GM15510 (cell line): ENCODE measurements around the gene FCHSD1.

Source experiments
- POLR2A ChIP-seq: IDR thresholded peaks from 3 replicates; pipeline ENCODE4 v1.6.1; 2011; ENCODE audit warnings: borderline replicate concordance; ENCODE audit not compliant: insufficient read length; ENCODE audit errors: extremely low read depth

The FCHSD1 gene

DNA sequence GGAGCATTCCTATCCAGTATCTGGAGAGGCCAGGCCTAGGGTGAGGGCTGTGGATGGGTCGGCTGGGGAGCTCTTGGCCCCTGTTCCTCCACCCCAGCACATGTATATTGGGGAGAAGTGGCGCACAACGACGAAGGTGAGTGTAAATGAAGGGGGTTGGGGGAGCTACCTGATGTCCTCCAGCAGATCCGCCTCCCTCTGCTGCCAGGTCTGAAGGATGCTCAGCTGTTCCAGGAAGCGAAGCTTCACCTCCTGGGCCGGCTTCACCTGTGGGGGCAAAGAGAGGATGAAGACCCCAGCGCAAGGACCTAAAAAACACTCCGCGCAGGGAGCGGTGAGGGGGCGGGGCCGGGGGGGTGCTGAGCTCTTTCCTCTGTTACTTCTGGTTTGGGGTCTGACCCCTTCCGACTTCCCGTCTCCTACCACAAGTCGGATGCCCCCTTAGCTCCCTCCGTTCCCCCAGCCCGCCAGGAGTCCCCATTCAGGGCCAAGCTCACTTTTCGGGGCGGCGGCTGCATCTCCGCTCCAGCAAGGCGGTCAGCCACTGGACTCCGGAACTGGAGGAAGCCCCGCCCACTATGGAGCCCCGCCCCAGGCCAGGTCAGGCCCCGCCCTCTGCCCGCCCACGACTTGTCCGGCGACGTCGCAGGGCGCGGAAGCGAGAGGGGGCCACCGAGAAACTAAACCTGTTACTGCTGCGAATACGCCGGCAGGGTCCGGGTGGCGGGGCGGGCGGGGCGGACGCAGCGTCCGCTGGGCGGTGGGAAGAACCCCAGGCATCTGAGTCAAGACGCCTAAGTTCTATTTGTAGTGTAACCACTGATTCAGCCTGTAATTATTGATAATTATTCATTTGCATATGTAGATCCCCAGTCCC, at the start of gene FCHSD1:
Gene FCHSD1, minus strand, starts transcription at position 568 of the 877 bp plus-strand sequence. Its CDS starts 50 bp downstream, at position 518.
- TF ChIP-seq POLR2A: peak; percentile 61

- TF ChIP-seq POLR2A: no peak
Measured at GRCh38 chr5:141697586-141697985, 46.4 kb upstream of the FCHSD1 start.

DNA sequence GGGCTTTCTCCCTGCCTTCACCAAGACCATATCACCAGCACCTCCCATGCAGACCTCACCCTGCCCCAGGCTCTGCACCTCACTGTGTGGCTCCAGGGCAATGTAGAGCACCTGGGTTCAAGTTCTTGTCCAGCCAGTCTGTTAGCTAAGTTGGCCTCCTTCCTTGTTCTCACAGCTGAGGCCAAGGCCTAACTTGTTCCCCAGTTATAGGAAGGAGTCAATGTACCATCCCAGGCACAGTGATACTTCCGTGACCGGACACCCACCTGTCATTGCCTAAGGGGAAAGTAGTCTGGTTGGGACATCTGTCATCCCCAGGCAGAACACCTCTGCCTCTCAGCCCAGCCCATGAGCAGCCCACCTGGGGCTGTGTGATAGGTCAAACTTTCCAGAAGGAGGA, 45.2 kb upstream of the FCHSD1 start:
- TF ChIP-seq POLR2A: no peak

- TF ChIP-seq POLR2A: no peak
Measured at GRCh38 chr5:141695627-141696215, 44.5 kb upstream of the FCHSD1 start.

DNA sequence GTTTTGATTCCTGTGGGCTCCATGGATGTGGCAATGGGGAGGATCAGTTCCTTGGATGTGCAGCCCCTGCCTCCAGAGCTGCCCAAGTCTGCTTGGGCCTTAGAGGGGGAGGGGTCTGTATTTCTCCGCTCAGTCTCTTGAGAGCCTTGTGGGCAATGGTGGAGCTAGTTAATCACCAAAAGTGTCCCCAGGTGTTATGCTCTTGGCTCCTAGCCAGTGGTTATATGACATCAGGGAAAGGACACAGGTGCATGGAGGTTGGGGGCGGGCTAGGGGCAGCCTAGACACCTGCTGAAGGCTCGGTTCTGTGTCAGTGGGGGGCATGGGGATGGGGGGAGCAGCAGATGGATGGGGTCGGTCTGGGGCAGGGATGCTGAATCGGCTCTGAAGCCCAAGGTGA, 43.3 kb upstream of the FCHSD1 start:
- TF ChIP-seq POLR2A: no peak

DNA sequence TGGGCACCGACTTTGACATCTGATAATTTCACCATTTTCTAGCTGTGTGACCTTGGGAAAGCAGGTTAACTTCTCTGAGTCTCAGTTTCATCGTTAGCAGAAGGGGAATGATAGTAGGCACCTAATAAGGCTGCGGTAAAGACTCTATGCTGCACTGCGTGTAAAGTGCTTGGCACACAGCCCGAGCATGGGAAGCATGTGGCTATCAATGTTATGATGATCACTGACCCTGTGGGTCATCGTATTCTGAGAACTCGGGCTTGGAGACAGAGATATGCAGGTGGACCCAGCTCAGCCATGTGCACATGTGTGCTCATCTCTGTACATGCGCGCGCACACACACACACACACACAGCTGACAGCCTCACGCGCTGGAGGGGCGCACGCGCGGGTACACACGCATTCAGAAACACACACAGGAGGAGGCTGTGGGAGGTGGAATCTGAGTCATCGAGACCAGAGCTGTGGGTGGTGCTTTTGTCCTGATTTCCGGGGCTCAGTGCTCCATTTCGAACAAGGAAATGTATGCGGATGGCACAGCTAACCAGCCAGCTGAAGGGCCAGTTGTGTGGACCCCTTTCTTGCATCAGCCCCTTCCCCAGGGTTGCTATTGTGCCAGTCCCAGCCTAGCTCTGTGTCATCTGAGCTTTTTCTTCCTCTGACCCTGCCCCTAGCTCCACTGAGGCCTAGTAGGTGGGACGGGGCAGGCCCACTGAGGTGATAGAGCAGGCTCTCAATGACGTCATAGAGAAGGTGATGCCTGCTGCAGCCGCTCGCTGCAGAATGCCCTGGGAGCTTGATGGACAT, 41.9 kb upstream of the FCHSD1 start:
- no peak for TF ChIP-seq POLR2A

DNA sequence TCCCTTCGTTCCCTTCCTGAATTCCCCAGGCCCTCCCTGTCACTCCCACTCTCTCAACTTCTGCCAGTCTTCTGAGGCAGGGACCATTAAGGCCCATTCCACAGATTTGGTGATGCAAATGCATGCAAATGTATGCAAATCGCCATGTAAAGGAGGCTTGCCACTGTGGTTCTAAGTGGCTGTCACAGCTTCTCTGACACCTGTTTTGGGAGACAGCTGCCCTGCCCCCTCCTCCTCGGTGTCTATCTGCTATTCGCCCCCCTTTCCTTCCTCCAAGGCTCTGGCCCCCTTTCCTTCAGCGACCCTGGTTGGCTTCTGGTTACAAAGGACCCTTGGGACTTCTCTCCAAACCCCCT, 41.3 kb upstream of the FCHSD1 start:
- TF ChIP-seq POLR2A: no peak

DNA sequence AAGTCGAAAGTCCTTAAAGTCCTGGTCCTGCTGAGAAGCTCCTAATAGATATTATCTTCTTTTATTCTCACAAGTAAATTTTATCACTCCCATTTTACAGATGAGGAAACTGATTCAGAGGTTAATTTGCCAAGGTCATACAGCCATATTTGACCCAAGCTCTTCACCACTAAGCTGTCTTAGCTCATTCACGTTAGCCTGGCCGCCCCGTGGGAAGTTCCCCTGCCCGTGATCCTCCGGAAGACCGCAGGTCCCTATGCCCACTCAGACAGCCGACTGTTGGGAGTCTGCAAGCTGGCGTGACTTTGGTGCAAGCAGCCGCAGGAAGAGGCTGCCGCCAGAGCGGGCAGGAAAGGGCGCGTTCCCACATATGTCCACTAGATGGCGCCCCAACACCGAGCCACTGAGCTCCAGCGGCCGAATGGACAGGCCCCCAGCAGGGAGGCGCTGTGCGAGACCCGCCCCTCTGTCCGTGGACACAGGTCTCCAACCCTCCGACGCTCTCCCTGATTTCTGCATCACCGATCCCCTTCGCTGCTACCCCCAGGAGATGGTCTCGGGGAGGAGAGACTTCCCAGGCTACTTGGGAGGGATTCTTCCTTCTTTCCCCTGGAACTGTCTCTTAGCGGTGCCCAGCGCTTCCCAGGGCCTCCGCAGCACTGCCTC, 40.8 kb upstream of the FCHSD1 start:
- TF ChIP-seq POLR2A: no peak

DNA sequence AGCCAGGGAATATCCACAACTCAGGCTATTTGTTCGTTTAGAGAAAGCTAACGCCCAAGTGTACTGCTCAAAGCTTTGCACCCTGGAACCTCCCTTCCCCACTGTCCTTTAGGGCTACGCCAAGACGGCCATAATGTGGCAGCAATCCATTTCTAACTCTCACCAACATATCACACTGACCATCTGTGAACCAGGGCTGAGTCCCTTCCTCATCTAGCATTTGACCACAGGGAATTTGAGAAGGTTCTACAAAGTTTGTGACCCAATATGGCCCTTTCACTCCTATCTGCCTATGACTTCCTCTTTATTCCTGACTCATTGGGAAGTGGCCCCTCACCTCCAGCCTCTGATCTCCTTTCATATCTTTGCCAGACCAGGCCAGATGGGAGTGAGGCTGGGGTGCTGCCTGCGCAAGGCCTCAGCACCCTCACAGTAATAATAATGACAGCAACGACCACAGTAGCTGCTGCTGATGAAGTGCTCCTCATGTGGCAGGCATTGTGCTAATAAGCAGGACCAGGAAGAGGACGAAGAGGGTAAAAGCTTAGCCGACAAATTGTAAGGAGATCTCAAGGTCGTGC, 40.2 kb upstream of the FCHSD1 start:
- TF ChIP-seq POLR2A: no peak

GRCh38 chr5:141686648-141687416, 35.6 kb upstream of the FCHSD1 start:
- TF ChIP-seq POLR2A: no peak

GRCh38 chr5:141685591-141685990, 34.4 kb upstream of the FCHSD1 start:
- no peak for TF ChIP-seq POLR2A

DNA sequence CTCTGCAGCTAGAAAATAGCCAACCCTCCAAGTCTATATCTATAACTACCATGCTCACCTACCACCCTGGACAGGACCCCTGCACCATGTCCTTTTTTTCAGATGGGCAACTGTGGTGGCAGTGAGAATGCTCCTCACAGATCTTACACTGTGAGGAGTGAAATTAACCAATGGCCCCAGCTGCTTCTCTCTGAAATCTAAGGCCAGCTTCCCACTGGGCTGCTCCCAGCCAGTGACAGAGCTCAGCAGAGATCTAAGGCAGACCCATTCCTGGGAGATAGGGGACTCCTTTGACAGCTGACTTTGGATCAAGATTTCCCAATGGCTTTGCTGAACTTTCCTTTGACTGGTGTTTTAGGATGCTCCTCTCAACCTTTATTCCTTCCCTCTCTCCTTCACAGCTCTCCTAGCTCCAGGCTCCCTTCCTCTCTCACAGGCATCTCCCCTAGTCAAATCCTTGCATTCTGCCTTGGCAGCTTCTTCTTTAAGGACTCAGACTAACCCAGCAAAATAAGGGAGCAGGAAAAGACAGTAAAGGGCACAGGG, 32.5 kb upstream of the FCHSD1 start:
- TF ChIP-seq POLR2A: no peak

DNA sequence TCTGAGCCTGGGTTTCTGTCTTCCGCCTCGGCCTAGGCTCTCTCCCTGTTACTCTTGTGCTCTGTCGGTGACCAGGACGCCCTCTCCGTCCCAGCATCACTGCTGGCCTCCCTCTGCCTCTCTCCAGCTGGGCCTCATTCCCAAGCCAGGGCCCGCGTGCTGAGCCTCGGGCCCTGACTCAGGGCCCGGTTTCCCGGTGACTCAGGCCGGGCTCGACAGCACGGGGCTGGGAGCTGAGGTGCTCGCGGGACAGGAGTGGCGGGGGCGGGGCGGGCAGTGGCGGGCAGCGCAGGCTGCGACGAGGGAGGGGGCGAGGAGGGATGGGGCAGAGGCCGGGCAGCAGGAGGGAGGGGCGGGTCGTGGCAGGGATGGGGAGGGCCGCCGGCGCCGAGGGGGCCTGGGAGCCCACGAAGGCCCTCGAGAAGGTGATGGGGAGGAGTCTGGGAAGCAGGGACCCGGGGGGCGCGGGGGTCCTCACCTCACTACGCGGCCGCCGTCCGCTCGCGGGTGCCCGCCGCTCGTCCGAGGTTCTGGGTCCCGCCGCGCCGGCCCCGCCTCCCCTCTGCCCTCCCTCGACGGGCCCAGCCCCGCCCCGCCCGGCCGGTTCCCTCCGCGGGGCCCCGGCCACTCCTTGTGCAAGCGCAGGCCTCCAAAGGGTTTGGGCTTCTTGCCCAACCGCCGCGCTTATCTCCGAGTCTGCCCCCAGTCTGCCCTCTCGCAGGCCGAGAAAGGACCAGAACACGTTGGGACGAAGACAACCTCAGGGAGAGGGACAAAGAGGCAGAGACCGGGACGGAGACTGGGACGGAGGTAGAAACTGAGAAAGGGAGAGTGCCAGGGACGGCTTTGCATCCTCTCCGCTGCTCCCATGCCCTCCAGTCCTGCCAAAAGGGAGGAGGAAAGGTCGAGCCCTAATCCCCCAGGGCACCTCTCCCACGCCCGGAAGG, 30.8 kb upstream of the FCHSD1 start, which contains the start of gene ARAP3:
Gene ARAP3, minus strand, starts transcription at position 536 of the 947 bp plus-strand sequence. CDS start 1,744 bp downstream, outside the sequence.
- no peak for TF ChIP-seq POLR2A

DNA sequence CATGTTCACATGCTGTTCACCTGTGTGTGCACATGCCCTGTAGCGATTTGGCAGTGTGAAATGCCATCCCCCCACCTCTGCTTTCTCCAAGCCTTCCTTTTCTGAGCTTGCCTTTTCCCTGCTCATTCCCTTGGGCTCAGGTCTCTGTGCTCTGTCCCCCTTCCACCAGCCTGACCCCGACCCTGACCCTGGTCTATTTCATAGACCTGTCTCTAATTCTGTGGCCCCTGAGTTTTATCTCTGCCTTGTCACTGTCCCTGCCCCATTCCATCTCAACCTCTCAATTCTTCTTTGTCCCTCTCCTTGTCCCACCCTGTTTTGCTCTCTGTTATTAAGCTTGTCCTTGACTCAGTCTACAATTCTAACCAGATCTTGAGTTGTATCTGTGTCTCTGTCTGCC, 30.1 kb upstream of the FCHSD1 start:
- TF ChIP-seq POLR2A: no peak
